ENCODE measurements around the gene TMEM270. TPM values are rescaled to one million over a fixed set of nuclear protein-coding genes. Genes with fewer than 3 reads are reported as not detected.

TMEM270 gene
- total RNA-seq, 1 donor from 2014 or later = not detected

- Histone ChIP-seq H3K27me3 (ENCODE audit: control insufficient read depth, insufficient read depth, low read length) (peaks cover 8% of the 10 kb centered on the region), H3K36me3 (ENCODE audit: control insufficient read depth, insufficient read depth, low read length) (no peaks in the 10 kb centered on the region), H3K4me3 (ENCODE audit: low read depth, low read length) (no peak overlapping the region)
- no peak for DNase-seq (ENCODE audit: low read depth)
- TF ChIP-seq CTCF (IDR thresholded peaks at IDR 0.05; ENCODE audit: insufficient read depth, low read length, poor library complexity, severe bottlenecking) = no peak
Observed at GRCh38 chr7:73870041-73870492, 9.1 kb downstream of the TMEM270 start.

- Histone ChIP-seq H3K4me3 (ENCODE audit: low read depth, low read length) (no peak overlapping the region), H3K27me3 (ENCODE audit: control insufficient read depth, insufficient read depth, low read length) (peaks cover 8% of the 10 kb centered on the region), H3K36me3 (ENCODE audit: control insufficient read depth, insufficient read depth, low read length) (no peaks in the 10 kb centered on the region)
- no peak for DNase-seq (ENCODE audit: low read depth)
- TF ChIP-seq CTCF (IDR thresholded peaks at IDR 0.05; ENCODE audit: insufficient read depth, low read length, poor library complexity, severe bottlenecking) = no peak
Observed at GRCh38 chr7:73871163-73872011, 10.4 kb downstream of the TMEM270 start.

- peaks cover 8% of the 10 kb centered on the region for H3K27me3 ChIP-seq (ENCODE audit: control insufficient read depth, insufficient read depth, low read length)
- TF ChIP-seq CTCF (IDR thresholded peaks at IDR 0.05; ENCODE audit: insufficient read depth, low read length, poor library complexity, severe bottlenecking) = no peak
- no peak for DNase-seq (ENCODE audit: low read depth)
Observed at GRCh38 chr7:73872056-73872908, 11.3 kb downstream of the TMEM270 start.

GRCh38 chr7:73876361-73876760 is 15.4 kb downstream of the TMEM270 start:
- Histone ChIP-seq H3K36me3 (ENCODE audit: control insufficient read depth, insufficient read depth, low read length) (no peaks in the 10 kb centered on the region), H3K27me3 (ENCODE audit: control insufficient read depth, insufficient read depth, low read length) (peaks cover 23% of the 10 kb centered on the region), H3K4me3 (ENCODE audit: low read depth, low read length) (no peak overlapping the region)
- TF ChIP-seq CTCF (IDR thresholded peaks at IDR 0.05; ENCODE audit: insufficient read depth, low read length, poor library complexity, severe bottlenecking) = no peak
- no peak for DNase-seq (ENCODE audit: low read depth)

More at GRCh38 chr7:73872056-73872908, 11.3 kb downstream of the TMEM270 start:
- Histone ChIP-seq H3K4me3 (ENCODE audit: low read depth, low read length) (no peak overlapping the region), H3K36me3 (ENCODE audit: control insufficient read depth, insufficient read depth, low read length) (no peaks in the 10 kb centered on the region)

GRCh38 chr7:73876973-73877372 is 16.0 kb downstream of the TMEM270 start:
- Histone ChIP-seq H3K36me3 (ENCODE audit: control insufficient read depth, insufficient read depth, low read length) (no peaks in the 10 kb centered on the region), H3K4me3 (ENCODE audit: low read depth, low read length) (no peak overlapping the region), H3K27me3 (ENCODE audit: control insufficient read depth, insufficient read depth, low read length) (peaks cover 29% of the 10 kb centered on the region)
- DNase-seq (ENCODE audit: low read depth) = no peak
- no peak for TF ChIP-seq CTCF (IDR thresholded peaks at IDR 0.05; ENCODE audit: insufficient read depth, low read length, poor library complexity, severe bottlenecking)

Data from kidney epithelial cell (primary cell).